ENCODE data around the gene TNNI3. TPM values are rescaled to one million over a fixed set of nuclear protein-coding genes. Genes with fewer than 3 reads are reported as not detected.

The TNNI3 gene
- total RNA-seq, 2 donors from 2014 or later = not detected

Small RNAs within 50 kb of the gene (microRNA-seq; reads per million reads assigned to microRNA genes)
- gene MIR7975 (ENCODE audit: borderline microRNAs expressed in 2 of 2) = 0 reads per million in 2 donors

Other genes starting within 250 kb of the TNNI3 start
- not detected for gene NLRP7, start 210.2 kb downstream of the TNNI3 start, total RNA-seq
- gene NLRP2, start 191.4 kb downstream of the TNNI3 start, total RNA-seq = 1 to 10 TPM in 1 of 2 donors, under 1 TPM in 1; 0.29 to 3.0 TPM
- under 1 TPM in 1 of 2 donors, not detected in 1; 0.19 TPM for gene GP6, start 119.5 kb downstream of the TNNI3 start, total RNA-seq
- 1 to 10 TPM; 7.8 to 8.1 TPM for gene RDH13, start 94.6 kb downstream of the TNNI3 start, total RNA-seq
- gene EPS8L1, start 81.9 kb downstream of the TNNI3 start, total RNA-seq = 1 to 10 TPM in 1 of 2 donors, under 1 TPM in 1; 0.38 to 2.1 TPM
- 100 to 1,000 TPM; 207 to 252 TPM for gene PPP1R12C, start 40.1 kb downstream of the TNNI3 start, total RNA-seq
- not detected for gene TNNT1, start 8.5 kb downstream of the TNNI3 start, total RNA-seq
- not detected for gene DNAAF3, start 8.9 kb upstream of the TNNI3 start, total RNA-seq
- not detected for gene SYT5, start 22.6 kb upstream of the TNNI3 start, total RNA-seq
- gene PTPRH, start 51.8 kb upstream of the TNNI3 start, total RNA-seq = 1 to 10 TPM in 1 of 2 donors, under 1 TPM in 1; 0.81 to 1.6 TPM
- 1 to 10 TPM; 1.6 to 1.7 TPM for gene TMEM86B, start 71.0 kb upstream of the TNNI3 start, total RNA-seq
- 10 to 100 TPM; 40.6 to 46.0 TPM for gene PPP6R1, start 101.3 kb upstream of the TNNI3 start, total RNA-seq
- 10 to 100 TPM; 19.8 to 20.1 TPM for gene HSPBP1, start 122.4 kb upstream of the TNNI3 start, total RNA-seq
- 1 to 10 TPM; 7.2 to 9.2 TPM for gene BRSK1, start 126.3 kb upstream of the TNNI3 start, total RNA-seq
- 1 to 10 TPM; 1.9 to 5.4 TPM for gene TMEM150B, start 167.6 kb upstream of the TNNI3 start, total RNA-seq
- gene KMT5C, start 182.1 kb upstream of the TNNI3 start, total RNA-seq = 1 to 10 TPM; 3.9 to 6.3 TPM
- 1 to 10 TPM in 1 of 2 donors, not detected in 1; 1.3 TPM for gene COX6B2, start 197.0 kb upstream of the TNNI3 start, total RNA-seq
- not detected for gene GARIN5B, start 205.5 kb upstream of the TNNI3 start, total RNA-seq
- gene IL11, start 212.7 kb upstream of the TNNI3 start, total RNA-seq = not detected
- gene TMEM190, start 219.1 kb upstream of the TNNI3 start, total RNA-seq = not detected
- under 1 TPM; 0.69 to 0.90 TPM for gene TMEM238, start 226.6 kb upstream of the TNNI3 start, total RNA-seq
- gene RPL28, start 228.2 kb upstream of the TNNI3 start, total RNA-seq = 1,000 to 10,000 TPM in 1 of 2 donors, 100 to 1,000 TPM in 1; 882 to 1,056 TPM

Measured in posterior vena cava (tissue), 2 donors.